ENCODE measurements around the gene EXTL2.
"Not testable (repeated sequence)": the region's sequence is repeated elsewhere in the genome, so short reads cannot be mapped to it uniquely, and the experiment has no call there.

EXTL2 gene

DNA sequence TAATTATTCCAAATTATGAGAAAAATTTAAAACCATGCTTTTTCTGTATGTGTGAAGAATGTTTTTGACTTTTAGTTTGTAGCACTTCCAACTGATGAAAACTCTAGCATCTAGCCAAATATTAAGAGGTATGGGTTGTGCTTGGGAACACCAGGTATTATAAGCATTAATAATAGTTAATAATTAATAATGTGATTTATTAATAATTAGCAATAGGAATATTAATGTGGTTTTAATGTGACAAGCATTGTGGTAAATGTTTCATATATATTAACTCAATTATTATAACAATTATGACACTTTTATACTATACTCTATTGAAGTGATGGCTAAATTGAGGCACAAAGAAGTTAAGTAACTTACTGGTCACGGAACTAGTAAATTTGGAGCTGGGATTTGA, 9.1 kb upstream of the EXTL2 start:
- DNase-seq (ENCODE audit: low read depth in 3 of 3): no peak

DNA sequence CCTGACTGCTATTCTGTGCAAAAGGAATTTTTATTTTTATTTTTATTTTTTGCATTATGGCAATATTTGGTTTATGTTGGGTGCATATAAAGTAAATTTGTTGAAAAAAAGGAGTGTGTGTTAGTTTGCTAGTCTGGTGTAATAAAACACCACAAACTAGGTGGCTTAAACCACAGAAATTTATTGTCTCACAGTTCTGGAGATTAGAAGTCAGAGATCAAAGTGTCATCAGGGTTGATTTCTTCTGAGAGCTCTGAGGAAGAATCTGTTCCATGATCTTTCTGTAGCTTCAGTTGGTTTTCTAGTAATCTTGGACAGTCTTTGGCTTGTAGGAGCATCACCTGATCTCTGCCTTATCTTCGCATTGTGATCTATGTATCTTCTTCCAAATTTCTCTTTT, 7.7 kb upstream of the EXTL2 start:
- DNase-seq (ENCODE audit: low read depth in 3 of 3): no peak

DNA sequence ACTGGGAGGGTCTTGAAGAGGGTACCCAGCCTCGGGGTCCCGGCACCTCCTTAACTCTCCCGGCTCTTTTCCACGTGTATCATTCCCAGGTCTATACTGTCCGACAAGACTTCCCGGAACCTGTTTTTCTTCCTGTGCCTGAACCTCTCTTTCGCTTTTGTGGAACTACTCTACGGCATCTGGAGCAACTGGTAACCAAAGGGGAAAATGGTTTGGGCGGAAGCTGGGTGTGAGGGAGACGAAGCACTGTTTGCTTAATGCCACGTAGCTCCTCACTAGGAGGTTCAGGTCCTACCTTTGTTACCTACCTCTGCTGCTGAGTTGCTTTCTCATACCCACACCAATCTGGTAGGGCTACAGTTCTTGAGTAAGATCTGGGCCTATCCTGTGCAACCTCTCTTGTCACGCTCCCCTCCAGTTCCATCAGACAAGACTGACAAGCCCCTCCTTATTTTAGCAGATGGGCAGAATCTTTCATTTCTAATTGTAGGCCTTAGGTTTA, 1.9 kb upstream of the EXTL2 start:
- peak; percentile 13 to 49 (median 37) for DNase-seq (ENCODE audit: low read depth in 3 of 3)

DNA sequence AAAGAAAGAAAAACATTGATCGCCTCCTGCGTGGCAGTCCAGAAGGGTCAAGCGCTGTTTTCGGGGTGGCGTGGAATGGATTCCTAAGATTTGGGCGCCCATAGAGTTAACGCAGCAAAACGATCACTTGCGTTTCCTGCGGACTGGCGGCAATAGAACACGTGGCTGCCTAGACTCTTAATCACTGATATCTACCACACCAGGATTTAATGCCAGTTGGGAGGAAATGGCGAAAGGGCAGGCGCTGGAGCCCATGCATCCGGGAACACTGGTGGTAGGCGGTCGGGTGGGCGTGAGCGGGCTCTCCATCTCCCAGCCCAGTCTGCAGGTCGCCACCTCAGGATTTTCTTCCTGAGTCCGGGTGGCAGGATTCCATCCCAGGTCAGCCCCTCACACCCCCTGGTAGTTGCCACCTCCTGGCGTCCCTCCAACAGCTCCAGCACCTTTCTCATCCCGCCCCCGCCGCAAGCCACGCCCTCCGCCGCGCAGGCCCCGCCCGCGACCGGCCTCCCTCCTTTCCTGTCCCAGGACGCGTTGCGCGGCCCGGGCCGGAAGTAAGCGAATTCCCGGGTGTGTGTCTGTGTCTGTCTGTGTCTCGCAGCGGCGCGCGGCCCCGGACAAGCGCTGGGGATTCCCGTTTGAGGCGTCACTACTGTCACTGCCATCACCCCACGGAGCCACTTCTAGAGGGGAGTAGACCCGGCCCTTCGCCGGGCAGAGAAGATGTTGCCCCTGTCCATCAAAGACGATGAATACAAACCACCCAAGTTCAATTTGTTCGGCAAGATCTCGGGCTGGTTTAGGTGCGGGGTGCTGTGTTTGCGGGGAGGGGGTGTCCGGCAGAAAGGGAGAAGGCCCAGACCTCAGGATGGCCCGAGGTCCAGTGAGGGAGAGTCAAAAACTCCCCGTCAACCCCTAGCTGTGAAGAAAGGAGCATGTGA, 1.2 kb upstream of the EXTL2 start, which contains the start of gene SLC30A7:
SLC30A7 (plus strand) TSS at position 551 of the 941 bp plus-strand sequence; CDS start at position 724, 173 bp downstream.
- DNase-seq (ENCODE audit: low read depth in 3 of 3): peak; percentile 93 to 96 (median 94)

DNA sequence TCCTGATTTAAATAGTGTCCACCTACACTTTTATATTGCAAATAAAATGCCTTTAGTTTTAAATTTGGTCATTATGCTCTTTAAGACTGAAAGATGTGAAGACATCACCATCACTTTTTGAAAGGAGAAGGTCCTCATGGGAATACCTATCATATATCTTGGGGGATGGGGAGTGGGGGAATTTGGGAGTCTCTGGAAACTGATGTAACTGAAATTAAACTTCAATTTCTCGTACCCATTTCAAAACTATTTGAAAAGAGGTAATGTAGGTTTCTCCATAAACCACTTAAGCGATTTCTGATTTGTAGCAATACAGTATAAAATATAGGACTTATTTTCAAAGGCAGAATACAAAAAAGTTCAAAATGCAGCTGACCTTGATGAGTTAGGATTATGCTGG, 924 bp downstream of the EXTL2 start:
- DNase-seq (ENCODE audit: low read depth in 3 of 3): no peak

DNA sequence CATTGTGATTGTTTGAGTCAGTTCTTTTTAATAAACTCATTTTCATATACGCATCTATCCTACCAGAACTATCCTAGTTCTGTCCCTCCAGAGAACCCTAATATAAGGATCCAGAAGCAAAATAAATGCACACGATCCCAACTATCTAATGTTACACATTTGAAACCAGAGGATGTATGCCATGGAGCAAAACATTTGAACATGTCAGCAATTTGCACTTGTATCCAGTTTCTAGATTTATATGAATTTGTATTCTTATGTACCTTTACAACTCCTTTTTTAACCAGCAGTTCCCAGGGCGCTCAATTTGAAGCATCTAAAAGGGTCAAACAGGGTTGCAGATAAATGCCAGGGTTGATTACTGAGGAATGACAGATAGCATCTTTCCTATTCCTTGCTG, 2.1 kb downstream of the EXTL2 start:
- no peak for DNase-seq (ENCODE audit: low read depth in 3 of 3)

DNA sequence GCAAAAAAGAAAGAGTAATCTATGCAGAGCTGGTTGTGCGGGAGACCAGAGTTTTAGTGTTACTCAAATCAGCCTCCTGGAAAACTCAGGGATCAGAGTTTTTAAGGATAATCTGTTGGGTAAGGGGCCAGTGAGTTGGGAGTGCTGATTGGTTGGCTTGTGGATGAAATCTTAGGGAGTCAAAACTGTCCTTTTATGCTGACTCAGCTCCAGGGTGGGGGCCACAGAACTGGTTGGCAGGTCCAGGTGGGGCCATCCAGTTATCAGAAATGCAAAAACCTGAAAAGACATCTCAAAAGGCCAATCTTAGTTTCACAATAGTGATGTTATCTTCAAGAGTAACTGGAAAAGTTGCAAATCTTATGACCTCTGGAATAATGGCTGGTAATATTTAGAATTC, 3.3 kb downstream of the EXTL2 start:
- no peak for DNase-seq (ENCODE audit: low read depth in 3 of 3)

DNA sequence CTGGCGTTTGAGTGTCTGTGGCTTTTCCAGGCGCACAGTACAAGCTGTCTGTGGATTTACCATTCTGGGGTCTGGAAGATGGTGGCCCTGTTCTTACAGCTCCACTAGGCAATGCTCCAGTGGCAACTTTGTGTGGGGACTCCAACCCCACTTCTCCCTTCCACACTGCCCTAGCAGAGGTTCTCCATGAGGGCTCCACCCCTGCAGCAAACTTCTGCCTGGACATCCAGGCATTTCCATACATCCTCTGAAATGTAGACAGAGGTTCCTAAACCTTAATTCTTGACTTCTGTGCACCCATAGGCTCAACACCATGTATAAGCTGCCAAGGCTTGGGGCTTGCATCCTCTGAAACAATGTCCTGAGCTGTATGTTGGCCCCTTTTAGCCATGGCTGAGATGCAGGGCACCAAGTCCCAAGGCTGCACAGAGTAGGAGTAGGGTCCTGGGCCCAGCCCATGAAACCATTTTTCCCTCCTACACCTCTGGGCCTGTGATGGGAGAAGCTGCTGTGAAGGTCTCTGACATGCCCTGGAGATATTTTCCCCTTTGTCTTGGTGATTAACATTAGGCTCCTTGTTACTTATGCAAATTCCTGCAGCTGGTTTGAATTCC, 4.7 kb downstream of the EXTL2 start:
- not testable (repeated sequence) for DNase-seq (ENCODE audit: low read depth in 3 of 3)

DNA sequence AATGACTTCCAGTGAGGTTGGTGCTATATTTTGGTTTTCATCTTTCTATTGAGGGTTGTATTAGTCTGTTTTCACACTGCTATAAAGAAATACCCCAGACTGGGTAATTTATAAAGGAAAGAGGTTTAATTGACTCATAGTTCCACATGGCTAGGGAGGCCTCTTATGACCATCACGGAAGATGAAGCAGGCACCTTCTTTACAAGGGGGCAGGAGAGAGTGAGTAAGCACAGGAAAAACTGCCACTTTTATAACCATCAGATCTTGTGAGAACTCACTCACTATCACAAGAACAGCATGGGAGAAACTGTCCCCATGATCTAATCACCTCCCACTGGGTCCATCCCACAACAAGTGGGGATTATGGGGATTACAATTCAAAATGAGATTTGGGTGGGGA, 5.6 kb downstream of the EXTL2 start:
- DNase-seq (ENCODE audit: low read depth in 3 of 3): not testable (repeated sequence)

DNA sequence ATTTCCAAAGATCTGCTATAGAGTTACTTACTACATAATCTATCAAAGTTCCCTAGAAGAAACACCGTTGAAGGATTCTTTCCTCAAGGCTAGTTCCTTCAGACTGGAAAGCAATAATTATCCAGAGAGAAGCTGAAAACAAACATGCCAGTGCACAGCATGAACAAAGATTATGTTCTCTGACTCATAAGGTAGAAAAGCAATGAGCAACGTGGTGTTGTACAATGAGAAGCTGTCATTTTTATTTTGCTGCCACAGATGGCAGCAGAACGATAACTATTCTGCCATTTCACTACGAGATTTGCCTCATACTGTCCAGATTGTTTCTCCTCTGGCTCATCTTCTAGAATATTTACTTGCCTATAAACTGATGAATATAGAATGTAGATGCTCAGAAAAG, 10.7 kb downstream of the EXTL2 start:
- DNase-seq (ENCODE audit: low read depth in 3 of 3): no peak

DNA sequence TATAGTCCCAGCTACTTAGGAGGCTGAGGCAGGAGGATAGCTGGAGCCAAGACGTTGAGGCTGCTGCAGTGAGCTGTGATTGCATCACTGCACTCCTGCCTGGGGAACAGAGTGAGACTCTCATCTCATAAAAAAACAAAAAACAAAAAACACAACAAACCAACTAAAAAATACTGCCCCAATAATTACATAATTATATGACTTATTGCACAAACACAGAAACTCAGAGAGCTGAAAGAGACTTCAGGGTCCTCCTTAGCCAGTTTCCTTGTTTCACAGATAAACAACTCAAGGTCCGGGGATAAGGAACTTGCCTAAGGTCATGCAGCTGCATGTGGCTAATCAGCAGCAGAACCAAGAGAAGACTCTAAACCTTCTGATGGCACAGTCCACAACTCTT, 11.9 kb downstream of the EXTL2 start:
- no peak for DNase-seq (ENCODE audit: low read depth in 3 of 3)

DNA sequence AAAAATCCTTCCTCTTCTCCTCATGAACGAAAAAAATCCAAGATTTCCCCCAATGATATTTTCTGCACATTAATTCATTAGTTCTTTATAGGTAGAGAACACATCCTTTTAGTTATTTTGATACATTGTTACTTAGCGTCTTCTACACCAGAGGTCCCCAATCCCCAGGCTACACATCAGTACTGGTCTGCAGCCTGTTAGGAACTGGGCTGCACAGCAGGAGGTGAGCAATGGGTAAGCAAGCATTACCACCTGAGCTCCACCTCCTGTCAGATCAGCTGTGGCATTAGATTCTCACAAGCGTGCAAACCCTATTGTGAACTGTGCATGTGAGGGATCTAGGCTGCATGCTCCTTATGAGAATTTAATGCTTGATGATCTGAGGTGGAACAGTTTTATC, 13.0 kb downstream of the EXTL2 start:
- no peak for DNase-seq (ENCODE audit: low read depth in 3 of 3)

DNA sequence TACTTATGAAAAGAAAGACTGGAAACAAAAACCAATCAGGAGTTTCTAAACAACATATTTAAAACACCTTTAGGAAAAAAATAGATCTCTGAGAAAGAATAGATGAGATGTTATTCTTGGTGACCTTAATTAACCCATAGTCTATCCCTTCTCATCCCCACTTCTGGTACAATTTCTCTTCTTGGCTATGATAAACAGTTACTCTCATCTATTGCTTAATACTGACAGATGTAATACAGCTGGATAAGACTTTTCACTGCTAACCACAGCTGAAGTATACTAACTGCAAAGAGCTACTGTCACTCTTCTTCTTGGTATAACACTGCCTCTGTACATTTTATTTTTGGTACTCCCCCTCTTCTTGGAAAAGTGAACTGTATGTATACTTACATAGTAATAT, 15.2 kb downstream of the EXTL2 start:
- DNase-seq (ENCODE audit: low read depth in 3 of 3): no peak

DNA sequence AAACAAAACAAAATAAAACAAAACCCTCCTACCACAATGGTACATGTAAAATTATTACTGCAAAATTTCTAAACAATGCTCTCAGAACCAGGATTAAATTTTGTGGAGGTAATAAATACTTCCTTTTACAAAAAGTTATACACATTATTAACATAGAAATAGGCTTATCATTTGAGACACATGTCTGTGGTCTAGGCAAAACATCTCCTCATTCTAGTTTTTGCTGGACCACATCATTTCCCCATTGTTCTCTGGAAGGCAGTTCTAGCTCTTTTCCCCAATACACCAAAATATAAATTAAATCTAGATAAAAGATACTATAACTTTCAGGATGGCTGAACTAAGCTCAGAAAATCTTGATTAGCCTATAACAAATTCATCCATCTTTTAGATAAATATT, 18.4 kb downstream of the EXTL2 start:
- DNase-seq (ENCODE audit: low read depth in 3 of 3): no peak

DNA sequence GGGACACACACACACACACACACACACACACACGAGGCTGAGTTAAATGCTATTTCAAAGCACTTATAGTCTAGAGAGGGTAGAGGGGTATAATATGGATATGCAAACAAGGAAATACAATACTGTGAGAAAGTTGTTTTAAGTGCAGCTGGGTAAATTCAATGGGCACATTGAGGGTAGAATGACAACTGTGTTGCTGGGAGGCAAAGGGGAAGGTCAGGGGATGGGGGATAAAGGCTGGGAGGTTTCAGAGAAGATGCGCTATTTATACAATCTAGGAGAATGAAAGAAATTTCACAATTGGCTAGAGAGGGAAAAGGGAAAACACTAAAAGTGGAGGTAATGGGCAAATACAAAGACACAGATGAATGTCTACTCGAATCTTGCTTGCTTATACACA, 19.4 kb downstream of the EXTL2 start:
- no peak for DNase-seq (ENCODE audit: low read depth in 3 of 3)

DNA sequence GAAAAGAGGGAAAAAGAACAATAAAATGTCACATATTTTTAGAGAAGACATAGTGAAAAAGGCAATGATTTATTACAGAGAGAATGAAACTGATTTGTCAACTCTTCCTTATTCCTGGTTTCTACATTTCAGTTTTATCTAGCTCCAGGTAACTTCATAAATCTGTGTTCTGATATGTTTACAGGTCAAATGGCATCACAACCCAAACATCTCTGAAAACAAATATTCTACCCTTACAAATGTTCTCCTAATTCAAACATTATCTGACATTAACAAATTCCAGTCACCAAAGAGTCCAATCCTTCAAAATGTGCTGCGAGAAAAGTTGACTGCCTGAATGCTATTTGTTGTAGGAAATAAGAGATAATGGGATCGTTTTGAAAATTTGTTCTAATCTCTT, 20.2 kb downstream of the EXTL2 start:
- no peak for DNase-seq (ENCODE audit: low read depth in 3 of 3)

DNA sequence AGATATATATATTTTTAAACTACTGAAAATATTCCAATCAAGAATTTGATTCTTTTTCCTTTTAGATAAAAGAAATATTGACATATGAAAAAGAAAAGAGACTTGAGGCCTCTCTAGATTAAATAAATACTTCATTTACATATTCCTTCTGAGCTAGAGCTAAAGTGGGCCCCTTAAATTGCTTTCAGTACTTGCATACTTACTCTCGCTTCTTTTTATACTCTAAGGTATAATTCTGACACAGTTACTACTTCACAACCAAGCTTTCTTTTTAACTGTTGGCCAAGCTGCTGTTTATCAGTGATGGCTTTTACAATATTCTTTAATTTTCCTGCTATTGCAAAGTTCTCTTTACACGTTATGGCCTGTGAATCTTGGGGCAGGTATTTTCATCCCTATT, 24.6 kb downstream of the EXTL2 start:
- no peak for DNase-seq (ENCODE audit: low read depth in 3 of 3)

DNA sequence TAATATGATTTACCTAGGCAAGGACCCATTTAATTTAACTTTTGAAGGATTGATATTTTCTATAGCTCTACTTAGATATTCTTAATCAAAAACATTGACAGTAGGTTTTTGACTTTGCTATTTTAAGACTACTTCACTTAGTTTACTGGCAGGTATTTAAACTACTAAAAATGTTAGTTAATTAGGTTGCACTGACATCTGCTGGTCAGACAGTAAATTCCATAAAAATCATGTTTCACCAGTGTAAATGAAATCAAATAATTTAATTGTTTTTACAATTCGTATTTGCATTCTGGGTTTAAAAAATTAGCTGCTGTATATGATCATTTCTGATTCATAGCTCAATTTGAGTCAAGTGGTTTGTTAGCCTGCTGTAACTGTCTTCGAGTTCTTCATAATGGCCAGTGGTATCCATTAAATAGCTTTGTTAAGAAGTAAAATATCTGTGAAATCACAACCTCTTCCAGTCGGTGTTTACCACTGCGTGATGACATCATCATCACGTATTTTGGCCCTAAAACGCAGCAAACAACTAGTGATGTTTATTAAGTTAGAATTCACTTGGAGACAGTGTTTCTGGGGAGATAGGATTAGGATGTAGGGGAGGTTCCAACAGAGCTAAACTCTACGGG, 26.2 kb downstream of the EXTL2 start:
- DNase-seq (ENCODE audit: low read depth in 3 of 3): no peak

DNA sequence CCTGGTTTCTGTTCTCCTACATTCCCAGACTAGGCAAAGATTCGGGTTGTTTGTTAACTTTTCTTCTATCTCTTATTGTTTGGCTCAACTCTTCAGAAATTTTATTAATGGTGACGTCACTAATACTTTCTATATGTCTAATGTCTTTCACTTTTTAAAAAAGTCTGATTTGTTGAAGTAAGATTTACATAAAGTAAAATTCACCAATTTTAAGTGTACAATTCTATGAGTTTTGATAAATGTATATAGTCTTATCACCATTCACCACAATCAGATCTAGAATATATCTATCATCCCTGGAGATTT, 27.8 kb downstream of the EXTL2 start:
- DNase-seq (ENCODE audit: low read depth in 3 of 3): no peak

DNA sequence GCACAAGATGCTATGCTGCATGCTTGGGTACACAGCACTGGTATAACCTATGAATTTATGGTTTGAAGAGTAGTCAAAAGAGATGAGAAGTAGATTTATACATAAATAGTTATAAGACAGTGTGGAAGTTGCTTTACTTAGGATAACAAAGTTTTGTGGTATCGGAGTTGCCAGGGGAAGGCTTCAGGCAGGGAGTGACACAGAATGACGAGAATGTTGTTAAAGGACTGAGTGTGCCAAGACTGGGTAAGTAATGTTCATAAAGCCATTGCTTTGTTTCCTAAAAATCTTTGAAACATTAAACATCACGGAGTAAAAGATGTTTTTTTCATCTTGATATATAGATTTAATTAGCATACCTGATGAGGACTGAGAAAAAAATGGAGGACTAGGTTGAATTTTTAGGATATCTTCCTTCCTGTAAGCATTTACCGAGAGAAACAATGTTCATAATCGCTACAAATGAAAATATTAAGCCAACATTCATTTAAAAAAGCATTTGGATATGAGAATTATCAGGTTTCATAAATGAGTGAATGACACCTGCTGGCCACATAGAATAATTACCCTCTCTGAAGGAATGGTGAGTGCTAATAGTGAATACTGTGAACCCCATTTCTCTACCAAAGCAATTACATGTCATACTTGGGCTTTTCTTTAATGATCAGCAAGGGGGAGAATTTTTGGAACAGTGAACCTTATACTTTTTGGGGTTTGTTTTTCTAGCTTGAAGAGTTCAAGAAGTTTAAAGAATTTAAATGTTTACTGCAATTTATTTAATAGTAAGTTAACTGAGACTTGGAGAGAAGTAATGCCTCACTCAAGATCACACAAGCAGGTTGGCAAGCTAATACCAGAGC, 28.4 kb downstream of the EXTL2 start:
- no peak for DNase-seq (ENCODE audit: low read depth in 3 of 3)

DNA sequence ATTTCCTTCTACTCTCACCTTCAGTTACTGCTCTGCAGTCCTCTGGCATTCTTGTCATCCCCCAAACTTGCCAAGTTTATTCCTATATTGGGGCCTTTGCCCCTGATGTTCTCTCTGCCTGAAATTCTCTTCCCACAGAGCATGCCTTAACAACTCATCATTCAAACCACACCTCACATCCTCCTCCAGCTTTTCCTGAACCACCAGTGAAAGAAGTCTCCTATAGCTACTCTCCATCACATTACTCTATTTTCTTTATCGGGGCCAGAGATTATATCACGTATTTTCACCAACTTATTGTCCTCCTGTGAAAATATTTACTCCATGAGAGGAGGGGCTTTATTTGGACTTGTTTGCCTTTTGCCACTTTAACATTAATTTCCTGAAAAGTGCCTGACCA, 32.1 kb downstream of the EXTL2 start:
- DNase-seq (ENCODE audit: low read depth in 3 of 3): no peak

DNA sequence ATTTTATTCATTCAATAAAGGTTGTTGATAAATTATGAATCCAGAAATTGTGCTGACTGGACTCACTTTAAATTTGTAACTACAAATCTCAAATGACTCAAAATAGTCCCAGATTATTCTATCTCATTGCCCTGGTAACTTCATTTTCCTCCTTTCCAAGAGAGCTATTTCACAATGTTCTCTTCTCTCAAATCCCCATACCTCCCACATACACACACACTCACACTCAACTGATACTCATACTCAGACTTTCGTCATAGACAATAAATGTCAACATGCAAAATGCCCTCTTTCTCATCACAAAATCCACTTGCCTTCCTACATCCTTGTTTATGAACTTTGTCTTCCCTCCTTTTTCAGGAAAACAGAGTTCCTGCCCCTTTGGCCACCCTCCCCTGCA, 33.3 kb downstream of the EXTL2 start:
- DNase-seq (ENCODE audit: low read depth in 3 of 3): no peak
